ENCODE data around the gene MICB. TPM values are rescaled to one million over a fixed set of nuclear protein-coding genes. Genes with fewer than 3 reads are reported as not detected.
A peak's percentile ranks its signal among the peaks of the same experiment; 100 is the strongest.

MICB gene
- total and polyA plus RNA-seq, 9 of the 15 experiments (the other 6 are each of a cell fraction or from before 2014, with no cell fraction given): 13.3 to 34.5 (median 19.8) TPM

DNA sequence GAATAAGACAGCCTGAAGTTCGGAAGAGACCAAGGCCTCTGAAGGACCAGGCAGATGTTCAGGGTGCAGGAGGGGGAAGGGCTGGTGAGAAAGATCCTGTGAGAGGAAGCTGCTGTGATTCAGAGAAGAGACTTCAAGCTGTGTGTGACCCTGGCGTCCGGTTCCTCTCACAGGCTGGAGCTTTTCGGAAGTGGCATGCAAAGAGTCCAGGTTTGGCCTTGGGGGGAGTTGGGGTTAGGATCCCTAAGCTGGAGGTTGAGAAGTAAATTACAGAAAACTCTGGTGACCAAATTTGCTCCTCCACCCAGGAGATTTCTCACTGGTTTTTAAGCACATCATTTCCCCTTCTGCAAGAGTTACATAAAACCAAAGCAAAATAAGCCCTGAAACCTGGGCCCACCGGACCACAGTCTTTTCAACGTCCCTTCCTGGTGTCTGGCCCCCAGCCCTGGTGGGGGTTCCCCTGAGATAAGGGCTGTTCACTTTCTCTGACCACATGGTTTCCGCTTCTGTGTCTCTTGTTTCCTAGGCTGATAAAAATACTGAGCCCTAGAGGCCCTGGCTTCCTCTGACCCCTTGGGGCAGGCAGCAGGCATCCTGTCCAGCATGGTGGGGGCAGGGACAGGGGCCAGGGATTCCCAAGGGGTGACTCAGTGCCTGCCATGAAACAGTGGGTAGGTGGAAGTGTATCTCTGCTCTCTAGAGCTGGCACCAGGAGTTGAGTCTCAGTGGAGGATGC, 62.2 kb downstream of the MICB start (continued):
- TF ChIP-seq SMARCC2 (IDR thresholded peaks at IDR 0.05; ENCODE audit: low read depth) (0 out of 2 replicates have a peak, but pooled peaks have one; percentile 23), CXXC5 (CRISPR knock-in tag; IDR thresholded peaks at IDR 0.05) (peak; percentile 61), MAFG (tag; conservative IDR thresholded peaks at IDR 0.05) (no peak), MAZ (CRISPR knock-in tag; conservative IDR thresholded peaks at IDR 0.05 in 1 of 2, IDR thresholded peaks at IDR 0.05 in 1 of 2) (peak; percentile 52 to 80; a peak in 3 of 4 replicates), ZNF347 (CRISPR knock-in tag; IDR thresholded peaks at IDR 0.05; ENCODE audit: low read depth) (no peak), PTTG1 (tag; IDR thresholded peaks at IDR 0.05; ENCODE audit: low read depth) (no peak), ZNF239 (CRISPR knock-in tag; IDR thresholded peaks at IDR 0.05) (peak; percentile 63), NFIC (IDR thresholded peaks at IDR 0.05) (peak; percentile 57), SOX6 (IDR thresholded peaks at IDR 0.05) (peak; percentile 71), RHOXF2B (CRISPR knock-in tag; conservative IDR thresholded peaks at IDR 0.05) (no peak), RBBP5 (IDR thresholded peaks at IDR 0.05; ENCODE audit: borderline replicate concordance, insufficient read depth, low read length, poor library complexity, severe bottlenecking) (peak; percentile 32)
- TF ChIP-seq, protein P1, sequence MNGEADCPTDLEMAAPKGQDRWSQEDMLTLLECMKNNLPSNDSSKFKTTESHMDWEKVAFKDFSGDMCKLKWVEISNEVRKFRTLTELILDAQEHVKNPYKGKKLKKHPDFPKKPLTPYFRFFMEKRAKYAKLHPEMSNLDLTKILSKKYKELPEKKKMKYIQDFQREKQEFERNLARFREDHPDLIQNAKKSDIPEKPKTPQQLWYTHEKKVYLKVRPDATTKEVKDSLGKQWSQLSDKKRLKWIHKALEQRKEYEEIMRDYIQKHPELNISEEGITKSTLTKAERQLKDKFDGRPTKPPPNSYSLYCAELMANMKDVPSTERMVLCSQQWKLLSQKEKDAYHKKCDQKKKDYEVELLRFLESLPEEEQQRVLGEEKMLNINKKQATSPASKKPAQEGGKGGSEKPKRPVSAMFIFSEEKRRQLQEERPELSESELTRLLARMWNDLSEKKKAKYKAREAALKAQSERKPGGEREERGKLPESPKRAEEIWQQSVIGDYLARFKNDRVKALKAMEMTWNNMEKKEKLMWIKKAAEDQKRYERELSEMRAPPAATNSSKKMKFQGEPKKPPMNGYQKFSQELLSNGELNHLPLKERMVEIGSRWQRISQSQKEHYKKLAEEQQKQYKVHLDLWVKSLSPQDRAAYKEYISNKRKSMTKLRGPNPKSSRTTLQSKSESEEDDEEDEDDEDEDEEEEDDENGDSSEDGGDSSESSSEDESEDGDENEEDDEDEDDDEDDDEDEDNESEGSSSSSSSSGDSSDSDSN (IDR thresholded peaks at IDR 0.05; ENCODE audit: borderline replicate concordance in 1 of 2, low read depth in 2 of 2, low read length in 2 of 2): 0 out of 4 replicates have a peak, but pooled peaks of 1 of the 2 experiments have one; percentile 35
- TF ChIP-seq, protein P2, sequence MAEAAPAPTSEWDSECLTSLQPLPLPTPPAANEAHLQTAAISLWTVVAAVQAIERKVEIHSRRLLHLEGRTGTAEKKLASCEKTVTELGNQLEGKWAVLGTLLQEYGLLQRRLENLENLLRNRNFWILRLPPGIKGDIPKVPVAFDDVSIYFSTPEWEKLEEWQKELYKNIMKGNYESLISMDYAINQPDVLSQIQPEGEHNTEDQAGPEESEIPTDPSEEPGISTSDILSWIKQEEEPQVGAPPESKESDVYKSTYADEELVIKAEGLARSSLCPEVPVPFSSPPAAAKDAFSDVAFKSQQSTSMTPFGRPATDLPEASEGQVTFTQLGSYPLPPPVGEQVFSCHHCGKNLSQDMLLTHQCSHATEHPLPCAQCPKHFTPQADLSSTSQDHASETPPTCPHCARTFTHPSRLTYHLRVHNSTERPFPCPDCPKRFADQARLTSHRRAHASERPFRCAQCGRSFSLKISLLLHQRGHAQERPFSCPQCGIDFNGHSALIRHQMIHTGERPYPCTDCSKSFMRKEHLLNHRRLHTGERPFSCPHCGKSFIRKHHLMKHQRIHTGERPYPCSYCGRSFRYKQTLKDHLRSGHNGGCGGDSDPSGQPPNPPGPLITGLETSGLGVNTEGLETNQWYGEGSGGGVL (CRISPR knock-in tag; IDR thresholded peaks at IDR 0.05): no peak
- TF ChIP-seq, protein P3, sequence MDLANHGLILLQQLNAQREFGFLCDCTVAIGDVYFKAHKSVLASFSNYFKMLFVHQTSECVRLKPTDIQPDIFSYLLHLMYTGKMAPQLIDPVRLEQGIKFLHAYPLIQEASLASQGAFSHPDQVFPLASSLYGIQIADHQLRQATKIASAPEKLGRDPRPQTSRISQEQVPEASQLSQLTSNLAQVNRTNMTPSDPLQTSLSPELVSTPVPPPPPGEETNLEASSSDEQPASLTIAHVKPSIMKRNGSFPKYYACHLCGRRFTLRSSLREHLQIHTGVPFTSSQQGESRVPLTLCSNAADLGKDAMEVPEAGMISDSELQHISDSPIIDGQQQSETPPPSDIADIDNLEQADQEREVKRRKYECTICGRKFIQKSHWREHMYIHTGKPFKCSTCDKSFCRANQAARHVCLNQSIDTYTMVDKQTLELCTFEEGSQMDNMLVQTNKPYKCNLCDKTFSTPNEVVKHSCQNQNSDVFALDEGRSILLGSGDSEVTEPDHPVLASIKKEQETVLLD (IDR thresholded peaks at IDR 0.05): peak; percentile 13; the same call in 1 of the 2 replicates
- TF ChIP-seq, protein P4, sequence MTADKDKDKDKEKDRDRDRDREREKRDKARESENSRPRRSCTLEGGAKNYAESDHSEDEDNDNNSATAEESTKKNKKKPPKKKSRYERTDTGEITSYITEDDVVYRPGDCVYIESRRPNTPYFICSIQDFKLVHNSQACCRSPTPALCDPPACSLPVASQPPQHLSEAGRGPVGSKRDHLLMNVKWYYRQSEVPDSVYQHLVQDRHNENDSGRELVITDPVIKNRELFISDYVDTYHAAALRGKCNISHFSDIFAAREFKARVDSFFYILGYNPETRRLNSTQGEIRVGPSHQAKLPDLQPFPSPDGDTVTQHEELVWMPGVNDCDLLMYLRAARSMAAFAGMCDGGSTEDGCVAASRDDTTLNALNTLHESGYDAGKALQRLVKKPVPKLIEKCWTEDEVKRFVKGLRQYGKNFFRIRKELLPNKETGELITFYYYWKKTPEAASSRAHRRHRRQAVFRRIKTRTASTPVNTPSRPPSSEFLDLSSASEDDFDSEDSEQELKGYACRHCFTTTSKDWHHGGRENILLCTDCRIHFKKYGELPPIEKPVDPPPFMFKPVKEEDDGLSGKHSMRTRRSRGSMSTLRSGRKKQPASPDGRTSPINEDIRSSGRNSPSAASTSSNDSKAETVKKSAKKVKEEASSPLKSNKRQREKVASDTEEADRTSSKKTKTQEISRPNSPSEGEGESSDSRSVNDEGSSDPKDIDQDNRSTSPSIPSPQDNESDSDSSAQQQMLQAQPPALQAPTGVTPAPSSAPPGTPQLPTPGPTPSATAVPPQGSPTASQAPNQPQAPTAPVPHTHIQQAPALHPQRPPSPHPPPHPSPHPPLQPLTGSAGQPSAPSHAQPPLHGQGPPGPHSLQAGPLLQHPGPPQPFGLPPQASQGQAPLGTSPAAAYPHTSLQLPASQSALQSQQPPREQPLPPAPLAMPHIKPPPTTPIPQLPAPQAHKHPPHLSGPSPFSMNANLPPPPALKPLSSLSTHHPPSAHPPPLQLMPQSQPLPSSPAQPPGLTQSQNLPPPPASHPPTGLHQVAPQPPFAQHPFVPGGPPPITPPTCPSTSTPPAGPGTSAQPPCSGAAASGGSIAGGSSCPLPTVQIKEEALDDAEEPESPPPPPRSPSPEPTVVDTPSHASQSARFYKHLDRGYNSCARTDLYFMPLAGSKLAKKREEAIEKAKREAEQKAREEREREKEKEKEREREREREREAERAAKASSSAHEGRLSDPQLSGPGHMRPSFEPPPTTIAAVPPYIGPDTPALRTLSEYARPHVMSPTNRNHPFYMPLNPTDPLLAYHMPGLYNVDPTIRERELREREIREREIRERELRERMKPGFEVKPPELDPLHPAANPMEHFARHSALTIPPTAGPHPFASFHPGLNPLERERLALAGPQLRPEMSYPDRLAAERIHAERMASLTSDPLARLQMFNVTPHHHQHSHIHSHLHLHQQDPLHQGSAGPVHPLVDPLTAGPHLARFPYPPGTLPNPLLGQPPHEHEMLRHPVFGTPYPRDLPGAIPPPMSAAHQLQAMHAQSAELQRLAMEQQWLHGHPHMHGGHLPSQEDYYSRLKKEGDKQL (CRISPR knock-in tag; IDR thresholded peaks at IDR 0.05; ENCODE audit: borderline replicate concordance): 0 out of 2 replicates have a peak, but pooled peaks have one; percentile 2

Data from K562 (cell line).